ENCODE data around the gene XRCC1. TPM values are rescaled to one million over a fixed set of nuclear protein-coding genes. Genes with fewer than 3 reads are reported as not detected.

Gene XRCC1
- total and polyA plus RNA-seq, 10 of the 15 experiments (the other 5 are each of a cell fraction or from before 2014, with no cell fraction given): 2.0 to 51.1 (median 33.7) TPM

GRCh38 chr19:43595999-43596841 lies 20.9 kb upstream of the XRCC1 start, which contains the start of the genes IRGQ and ZNF576 (continued):
- 0 out of 2 replicates have a peak, but pooled peaks have one; percentile 24 for TF ChIP-seq E2F4 (IDR thresholded peaks at IDR 0.05; ENCODE audit: low read depth, low read length)
- TF ChIP-seq ZBTB40 (IDR thresholded peaks at IDR 0.05; ENCODE audit: borderline replicate concordance): peak; percentile 59; the same call in 1 of the 2 replicates
- no peak for TF ChIP-seq ZNF384 (IDR thresholded peaks at IDR 0.05; ENCODE audit: borderline replicate concordance, low read depth, low read length)

All from GM12878 (cell line).